GM23338 (cell line): ENCODE measurements around the gene TTC12.

Source experiments
- CREB1 ChIP-seq: fragments of 250-450 bp; sonication (Bioruptor Pico); IDR thresholded peaks from 2 replicates; pipeline ENCODE4 v1.5.0; 2020; ENCODE audit warnings: low read depth, mild to moderate bottlenecking, moderate library complexity
- CTCF ChIP-seq, 2 experiments: fragments of 200-600 bp in 1 of 2; sonication (generic) in 1 of 2; conservative IDR thresholded peaks; 2 replicates each; pipeline versions ENCODE4 v1.5.1 to v1.6.1; 2016 to 2017; ENCODE audit warnings: antibody characterized with exemption in 2 of 2, low read depth in 2 of 2, mild to moderate bottlenecking in 2 of 2, moderate library complexity in 1 of 2
- ETS1 ChIP-seq: IDR thresholded peaks from 2 replicates; pipeline ENCODE4 v1.6.1; 2016; ENCODE audit warnings: antibody characterized with exemption
- EZH2 ChIP-seq: fragments of 200-600 bp; sonication (generic); IDR thresholded peaks from one replicate; pipeline ENCODE4 v1.8.0; 2017; ENCODE audit warnings: antibody characterized with exemption, mild to moderate bottlenecking, low read depth; ENCODE audit not compliant: unreplicated experiment
- EZH2phosphoT487 ChIP-seq: fragments of 200-600 bp; sonication (generic); IDR thresholded peaks from one replicate; pipeline ENCODE4 v1.8.1; 2018; ENCODE audit warnings: antibody characterized with exemption; ENCODE audit not compliant: unreplicated experiment
- JUNB ChIP-seq: IDR thresholded peaks from one replicate; pipeline ENCODE4 v1.6.1; 2016; ENCODE audit warnings: antibody characterized with exemption; ENCODE audit not compliant: unreplicated experiment
- NANOG ChIP-seq: IDR thresholded peaks from 2 replicates; pipeline ENCODE4 v1.6.1; 2016; ENCODE audit warnings: antibody characterized with exemption, borderline replicate concordance
- POLR2AphosphoS5 ChIP-seq: IDR thresholded peaks from 2 replicates; pipeline ENCODE4 v1.6.1; 2016; ENCODE audit warnings: antibody characterized with exemption, low read depth
- STAT1 ChIP-seq: IDR thresholded peaks from one replicate; pipeline ENCODE4 v1.6.1; 2016; ENCODE audit warnings: antibody characterized with exemption; ENCODE audit not compliant: unreplicated experiment
- ZNF114 ChIP-seq: fragments of 250-450 bp; sonication (Bioruptor Pico); IDR thresholded peaks from 2 replicates; pipeline ENCODE4 v1.5.0; 2020; ENCODE audit warnings: mild to moderate bottlenecking, moderate library complexity
- ZNF331 ChIP-seq: fragments of 250-450 bp; sonication (Bioruptor Pico); IDR thresholded peaks from 2 replicates; pipeline ENCODE4 v1.5.0; 2020; ENCODE audit warnings: low read depth, mild to moderate bottlenecking, moderate library complexity
- ZNF462 ChIP-seq: fragments of 250-450 bp; sonication (Bioruptor Pico); IDR thresholded peaks from 2 replicates; pipeline ENCODE4 v1.5.0; 2020; ENCODE audit warnings: mild to moderate bottlenecking, moderate library complexity
- TF ChIP-seq, protein P1 (sequence below): IDR thresholded peaks from one replicate; pipeline ENCODE4 v1.6.1; 2018; ENCODE audit warnings: antibody characterized with exemption; ENCODE audit not compliant: unreplicated experiment

- TF ChIP-seq CTCF (conservative IDR thresholded peaks at IDR 0.05; ENCODE audit: low read depth in 2 of 2): no peak
- no peak for TF ChIP-seq POLR2AphosphoS5
- TF ChIP-seq EZH2phosphoT487: no peak
- TF ChIP-seq ZNF331 (CRISPR knock-in tag): no peak
- no peak for TF ChIP-seq EZH2
- TF ChIP-seq ETS1: no peak
- no peak for TF ChIP-seq NANOG
- TF ChIP-seq CREB1 (CRISPR knock-in tag): no peak
- TF ChIP-seq JUNB: no peak
- TF ChIP-seq, protein P1, sequence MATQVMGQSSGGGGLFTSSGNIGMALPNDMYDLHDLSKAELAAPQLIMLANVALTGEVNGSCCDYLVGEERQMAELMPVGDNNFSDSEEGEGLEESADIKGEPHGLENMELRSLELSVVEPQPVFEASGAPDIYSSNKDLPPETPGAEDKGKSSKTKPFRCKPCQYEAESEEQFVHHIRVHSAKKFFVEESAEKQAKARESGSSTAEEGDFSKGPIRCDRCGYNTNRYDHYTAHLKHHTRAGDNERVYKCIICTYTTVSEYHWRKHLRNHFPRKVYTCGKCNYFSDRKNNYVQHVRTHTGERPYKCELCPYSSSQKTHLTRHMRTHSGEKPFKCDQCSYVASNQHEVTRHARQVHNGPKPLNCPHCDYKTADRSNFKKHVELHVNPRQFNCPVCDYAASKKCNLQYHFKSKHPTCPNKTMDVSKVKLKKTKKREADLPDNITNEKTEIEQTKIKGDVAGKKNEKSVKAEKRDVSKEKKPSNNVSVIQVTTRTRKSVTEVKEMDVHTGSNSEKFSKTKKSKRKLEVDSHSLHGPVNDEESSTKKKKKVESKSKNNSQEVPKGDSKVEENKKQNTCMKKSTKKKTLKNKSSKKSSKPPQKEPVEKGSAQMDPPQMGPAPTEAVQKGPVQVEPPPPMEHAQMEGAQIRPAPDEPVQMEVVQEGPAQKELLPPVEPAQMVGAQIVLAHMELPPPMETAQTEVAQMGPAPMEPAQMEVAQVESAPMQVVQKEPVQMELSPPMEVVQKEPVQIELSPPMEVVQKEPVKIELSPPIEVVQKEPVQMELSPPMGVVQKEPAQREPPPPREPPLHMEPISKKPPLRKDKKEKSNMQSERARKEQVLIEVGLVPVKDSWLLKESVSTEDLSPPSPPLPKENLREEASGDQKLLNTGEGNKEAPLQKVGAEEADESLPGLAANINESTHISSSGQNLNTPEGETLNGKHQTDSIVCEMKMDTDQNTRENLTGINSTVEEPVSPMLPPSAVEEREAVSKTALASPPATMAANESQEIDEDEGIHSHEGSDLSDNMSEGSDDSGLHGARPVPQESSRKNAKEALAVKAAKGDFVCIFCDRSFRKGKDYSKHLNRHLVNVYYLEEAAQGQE: no peak
- TF ChIP-seq ZNF114 (CRISPR knock-in tag): no peak
- no peak for TF ChIP-seq ZNF462
- TF ChIP-seq STAT1: no peak
Measured at GRCh38 chr11:113365895-113366294, 51.5 kb downstream of the TTC12 start.
